MM.1S (cell line): Measurements from ENCODE around the gene NPFFR1.

ENCODE experiments used
- DNase-seq: peaks from one replicate; pipeline ENCODE4 v3.0.0-alpha.2; 2015
- H2AFZ ChIP-seq: fragments of 300-600 bp; sonication (generic); 2 replicates; pipeline ENCODE4 v1.6.0; 2016; ENCODE audit warnings: antibody characterized with exemption, low read length
- H3F3A ChIP-seq: fragments of 300-600 bp; sonication (generic); 2 replicates; pipeline ENCODE4 v1.6.1; 2016; ENCODE audit warnings: mild to moderate bottlenecking, antibody characterized with exemption, low read length, moderate library complexity, mixed read lengths; ENCODE audit not compliant: insufficient read depth
- H3K27ac ChIP-seq: fragments of 300-600 bp; sonication (generic); 2 replicates; pipeline ENCODE4 v1.5.1; 2016; ENCODE audit warnings: mild to moderate bottlenecking, low read length
- H3K27me3 ChIP-seq: fragments of 300-600 bp; sonication (generic); replicated peaks from 2 replicates; pipeline ENCODE4 v1.6.0; 2016; ENCODE audit warnings: low read length; ENCODE audit not compliant: insufficient read depth
- H3K36me3 ChIP-seq: fragments of 300-600 bp; sonication (generic); replicated peaks from 2 replicates; pipeline ENCODE4 v1.6.1; 2016; ENCODE audit warnings: mild to moderate bottlenecking, low read length, mixed read lengths; ENCODE audit not compliant: insufficient read depth
- H3K4me1 ChIP-seq: fragments of 300-600 bp; sonication (generic); 2 replicates; pipeline ENCODE4 v1.6.1; 2016; ENCODE audit warnings: low read length, mixed read lengths
- H3K4me2 ChIP-seq: fragments of 300-600 bp; sonication (generic); 2 replicates; pipeline ENCODE4 v1.6.0; 2016; ENCODE audit warnings: low read depth, low read length
- H3K4me3 ChIP-seq: fragments of 300-600 bp; sonication (generic); 2 replicates; pipeline ENCODE4 v1.5.1; 2016; ENCODE audit warnings: low read length, mixed read lengths
- H3K79me2 ChIP-seq: fragments of 300-600 bp; sonication (generic); 2 replicates; pipeline ENCODE4 v1.6.1; 2016; ENCODE audit warnings: mixed run types, low read length, mixed read lengths
- H3K9ac ChIP-seq: fragments of 300-600 bp; sonication (generic); 2 replicates; pipeline ENCODE4 v1.6.1; 2016; ENCODE audit warnings: low read length, mixed read lengths
- H3K9me2 ChIP-seq: fragments of 300-600 bp; sonication (generic); replicated peaks from 2 replicates; pipeline ENCODE4 v1.6.1; 2016; ENCODE audit warnings: mild to moderate bottlenecking, low read length, mixed read lengths; ENCODE audit not compliant: insufficient read depth
- H3K9me3 ChIP-seq: fragments of 300-600 bp; sonication (generic); replicated peaks from 2 replicates; pipeline ENCODE4 v1.6.1; 2016; ENCODE audit warnings: mild to moderate bottlenecking, low read length, mixed read lengths; ENCODE audit not compliant: insufficient read depth
- H4K20me1 ChIP-seq: fragments of 300-600 bp; sonication (generic); 2 replicates; pipeline ENCODE4 v1.6.1; 2016; ENCODE audit warnings: mild to moderate bottlenecking, low read length, moderate library complexity, mixed read lengths; ENCODE audit not compliant: insufficient read depth
- EZH2 ChIP-seq: fragments of 300-600 bp; sonication (generic); optimal IDR thresholded peaks from 2 replicates; pipeline ENCODE3; 2017; ENCODE audit warnings: low read depth, mild to moderate bottlenecking, antibody characterized with exemption, low read length, mixed read lengths
- EZH2phosphoT487 ChIP-seq: fragments of 300-600 bp; sonication (generic); IDR thresholded peaks from 2 replicates; pipeline ENCODE4 v1.6.1; 2018; ENCODE audit warnings: antibody characterized with exemption, low read length
- TF ChIP-seq, protein P1 (sequence below): fragments of 300-600 bp; sonication (generic); IDR thresholded peaks from 2 replicates; pipeline ENCODE4 v1.5.1; 2016; ENCODE audit warnings: antibody characterized with exemption, low read length, mixed read lengths

The NPFFR1 gene

DNA sequence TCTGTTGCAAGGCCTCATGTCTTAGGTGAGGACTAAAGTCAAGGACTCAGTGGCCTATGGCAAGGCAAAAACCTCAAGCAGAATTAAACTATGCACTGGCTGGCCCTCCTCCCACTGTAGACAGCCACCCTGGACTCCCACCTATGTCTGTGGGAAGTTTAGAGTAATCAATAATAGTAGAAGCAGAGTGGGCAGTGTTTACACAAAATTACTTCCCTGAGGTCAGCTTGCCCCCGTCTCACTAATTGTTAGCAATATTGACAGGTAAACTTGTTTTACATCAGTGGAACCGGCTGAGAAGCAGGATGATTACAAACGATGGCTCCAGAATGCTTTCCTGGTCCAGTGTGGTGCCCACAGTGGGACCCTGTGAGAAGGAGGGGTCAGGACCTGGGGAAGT, 27.9 kb upstream of the NPFFR1 start:
- H4K20me1 ChIP-seq, result no peaks in the 10 kb centered on the region
- H2AFZ ChIP-seq, result no peak overlapping the region
- H3F3A ChIP-seq, result no peaks in the 10 kb centered on the region
- no peaks in the 10 kb centered on the region for H3K4me1 ChIP-seq
- no peak overlapping the region for H3K27ac ChIP-seq
- H3K9me3 ChIP-seq, result no peaks in the 10 kb centered on the region
- no peak overlapping the region for H3K4me2 ChIP-seq
- H3K9me2 ChIP-seq, result no peaks in the 10 kb centered on the region
- no peaks in the 10 kb centered on the region for H3K27me3 ChIP-seq
- H3K9ac ChIP-seq, result no peak overlapping the region
- TF ChIP-seq EZH2phosphoT487, result no peak
- TF ChIP-seq, protein P1, sequence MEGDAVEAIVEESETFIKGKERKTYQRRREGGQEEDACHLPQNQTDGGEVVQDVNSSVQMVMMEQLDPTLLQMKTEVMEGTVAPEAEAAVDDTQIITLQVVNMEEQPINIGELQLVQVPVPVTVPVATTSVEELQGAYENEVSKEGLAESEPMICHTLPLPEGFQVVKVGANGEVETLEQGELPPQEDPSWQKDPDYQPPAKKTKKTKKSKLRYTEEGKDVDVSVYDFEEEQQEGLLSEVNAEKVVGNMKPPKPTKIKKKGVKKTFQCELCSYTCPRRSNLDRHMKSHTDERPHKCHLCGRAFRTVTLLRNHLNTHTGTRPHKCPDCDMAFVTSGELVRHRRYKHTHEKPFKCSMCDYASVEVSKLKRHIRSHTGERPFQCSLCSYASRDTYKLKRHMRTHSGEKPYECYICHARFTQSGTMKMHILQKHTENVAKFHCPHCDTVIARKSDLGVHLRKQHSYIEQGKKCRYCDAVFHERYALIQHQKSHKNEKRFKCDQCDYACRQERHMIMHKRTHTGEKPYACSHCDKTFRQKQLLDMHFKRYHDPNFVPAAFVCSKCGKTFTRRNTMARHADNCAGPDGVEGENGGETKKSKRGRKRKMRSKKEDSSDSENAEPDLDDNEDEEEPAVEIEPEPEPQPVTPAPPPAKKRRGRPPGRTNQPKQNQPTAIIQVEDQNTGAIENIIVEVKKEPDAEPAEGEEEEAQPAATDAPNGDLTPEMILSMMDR, result no peak
- TF ChIP-seq EZH2, result no peak
- DNase-seq, result no peak
- no peak overlapping the region for H3K4me3 ChIP-seq
- H3K79me2 ChIP-seq, result no peaks in the 10 kb centered on the region
- H3K36me3 ChIP-seq, result no peaks in the 10 kb centered on the region

DNA sequence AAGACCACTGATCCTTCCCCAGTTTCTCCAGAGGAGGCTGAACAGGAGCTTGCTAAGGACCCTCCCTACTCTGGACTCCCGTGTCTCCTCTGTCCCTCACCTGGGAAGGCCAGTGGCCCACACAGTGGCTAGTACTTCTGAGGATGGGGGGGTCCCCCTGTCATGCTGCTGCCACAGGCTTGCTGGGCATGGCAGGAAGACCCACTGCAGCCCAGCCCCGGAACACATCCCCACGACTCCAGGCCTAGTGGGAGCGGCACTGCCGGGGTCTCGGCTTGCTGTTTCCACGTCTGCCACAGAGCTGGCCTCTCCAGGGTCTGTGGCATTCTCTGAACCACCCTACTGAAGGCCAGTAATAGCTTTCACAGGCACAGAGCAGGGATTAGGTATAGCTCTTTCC, 25.9 kb upstream of the NPFFR1 start:
- no peaks in the 10 kb centered on the region for H3F3A ChIP-seq
- TF ChIP-seq, protein P1, result no peak
- TF ChIP-seq EZH2, result no peak
- TF ChIP-seq EZH2phosphoT487, result no peak

DNA sequence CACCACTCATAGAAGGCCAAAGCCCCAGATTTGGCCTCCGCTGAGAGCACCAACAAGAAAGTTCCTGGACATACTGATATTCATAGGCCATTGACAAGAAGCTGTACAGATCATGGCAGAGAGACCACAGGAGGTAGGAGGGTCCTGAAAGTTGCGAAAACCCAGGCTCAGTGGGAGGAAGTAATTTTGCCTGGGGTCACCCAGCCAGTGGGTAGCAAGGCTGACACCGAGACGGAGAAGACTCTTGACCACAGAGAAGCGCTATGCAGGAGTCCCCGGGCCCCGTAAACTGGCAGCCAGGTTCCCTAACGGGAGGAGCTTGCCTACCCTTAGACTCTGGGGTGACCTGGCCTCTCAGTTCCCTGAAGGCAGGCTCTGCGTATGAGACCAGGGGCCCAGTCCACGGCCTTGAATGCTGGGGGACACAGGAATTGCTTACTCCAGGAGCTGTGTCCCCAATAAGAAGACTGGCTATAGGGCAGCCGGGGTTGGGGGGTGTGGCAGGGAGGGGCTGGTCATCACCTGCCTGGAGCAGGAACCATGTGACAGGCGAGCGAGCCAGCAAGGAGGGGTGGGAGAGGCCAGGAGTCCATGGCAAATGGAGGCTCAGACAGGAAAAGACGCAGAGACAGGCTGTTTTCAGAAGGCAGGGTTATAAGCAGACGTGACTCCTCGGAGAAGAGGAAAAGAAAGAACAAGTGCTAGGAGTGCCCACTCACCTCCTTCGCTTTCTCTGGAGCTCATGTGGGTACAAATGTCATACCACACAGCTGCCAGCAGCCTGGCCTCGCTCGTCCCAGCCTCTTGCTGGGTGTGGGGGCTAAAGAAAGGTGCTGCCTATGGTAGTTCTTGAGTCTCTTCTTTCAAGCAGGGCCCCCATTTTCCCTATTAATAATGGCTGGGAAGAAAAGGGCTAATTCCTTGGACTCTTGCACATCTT, 24.6 kb upstream of the NPFFR1 start:
- no peak overlapping the region for H3K9ac ChIP-seq
- H3K27me3 ChIP-seq, result no peaks in the 10 kb centered on the region
- H3F3A ChIP-seq, result no peaks in the 10 kb centered on the region
- H3K9me3 ChIP-seq, result no peaks in the 10 kb centered on the region
- H2AFZ ChIP-seq, result no peak overlapping the region
- DNase-seq, result no peak
- H3K4me1 ChIP-seq, result 0 out of 2 replicates have a peak, but pooled peaks cover 6% of the 10 kb centered on the region
- H3K9me2 ChIP-seq, result no peaks in the 10 kb centered on the region
- no peak overlapping the region for H3K4me3 ChIP-seq
- TF ChIP-seq, protein P1, result no peak
- TF ChIP-seq EZH2phosphoT487, result no peak
- no peak for TF ChIP-seq EZH2
- no peak overlapping the region for H3K27ac ChIP-seq
- no peaks in the 10 kb centered on the region for H3K36me3 ChIP-seq
- H3K79me2 ChIP-seq, result no peaks in the 10 kb centered on the region
- H3K4me2 ChIP-seq, result no peak overlapping the region
- H4K20me1 ChIP-seq, result no peaks in the 10 kb centered on the region

More for the DNA sequence above, 25.9 kb upstream of the NPFFR1 start:
- Histone ChIP-seq H4K20me1 (no peaks in the 10 kb centered on the region), H3K36me3 (no peaks in the 10 kb centered on the region), H3K4me1 (0 out of 2 replicates have a peak, but pooled peaks cover 4% of the 10 kb centered on the region), H3K4me3 (no peak overlapping the region), H3K9me2 (no peaks in the 10 kb centered on the region), H3K9ac (no peak overlapping the region), H3K9me3 (no peaks in the 10 kb centered on the region), H3K4me2 (no peak overlapping the region), H2AFZ (no peak overlapping the region), H3K79me2 (no peaks in the 10 kb centered on the region), H3K27me3 (no peaks in the 10 kb centered on the region), H3K27ac (no peak overlapping the region)
- no peak for DNase-seq
